Fibroblast of lung (primary cell): ENCODE measurements around the gene GID8. TPM values are rescaled to one million over a fixed set of nuclear protein-coding genes. Genes with fewer than 3 reads are reported as not detected.

Experiments used
- DNase-seq, 2 donors: peaks; one replicate each; pipeline versions ENCODE4 v3.0.0 to v3.0.0-alpha.2; 2010; ENCODE audit warnings: low read depth in 2 of 2
- H2AFZ ChIP-seq: 2 replicates; pipeline ENCODE4 v1.5.1; 2012; ENCODE audit warnings: low read length, control low read depth, inconsistent platforms
- H3K27ac ChIP-seq: 2 replicates; pipeline ENCODE4 v1.5.1; 2011; ENCODE audit warnings: low read length, control low read depth; ENCODE audit not compliant: insufficient read depth
- H3K27me3 ChIP-seq: 2 replicates; pipeline ENCODE4 v1.5.1; 2011; ENCODE audit warnings: mild to moderate bottlenecking, low read length; ENCODE audit not compliant: control insufficient read depth, insufficient read depth
- H3K36me3 ChIP-seq: 2 replicates; pipeline ENCODE4 v1.5.1; 2011; ENCODE audit warnings: low read length; ENCODE audit not compliant: control insufficient read depth, insufficient read depth
- H3K4me1 ChIP-seq: 2 replicates; pipeline ENCODE4 v1.5.1; 2011; ENCODE audit warnings: low read length; ENCODE audit not compliant: control insufficient read depth, insufficient read depth; ENCODE audit errors: extremely low read depth
- H3K4me2 ChIP-seq: 2 replicates; pipeline ENCODE4 v1.5.1; 2011; ENCODE audit warnings: low read length, control low read depth; ENCODE audit not compliant: insufficient read depth; ENCODE audit errors: extremely low read depth
- H3K4me3 ChIP-seq, 4 experiments: fragments of 200-600 bp in 1 of 4; sonication (generic) in 1 of 4; replicated peaks in 1 of 4; 2 replicates each; pipeline ENCODE4 v1.5.1; 2011 to 2016; ENCODE audit warnings: low read length in 4 of 4, low read depth in 3 of 4, mild to moderate bottlenecking in 3 of 4, control low read depth in 2 of 4, inconsistent platforms in 1 of 4, mixed read lengths in 1 of 4; ENCODE audit not compliant: insufficient read depth in 1 of 4; ENCODE audit errors: control extremely low read depth in 1 of 4
- H3K79me2 ChIP-seq: 2 replicates; pipeline ENCODE4 v1.5.1; 2012; ENCODE audit warnings: mild to moderate bottlenecking, low read length, inconsistent platforms; ENCODE audit not compliant: control insufficient read depth, insufficient read depth
- H3K9ac ChIP-seq: 2 replicates; pipeline ENCODE4 v1.5.1; 2011; ENCODE audit warnings: mild to moderate bottlenecking, low read length, control low read depth; ENCODE audit not compliant: insufficient read depth
- H3K9me3 ChIP-seq: 2 replicates; pipeline ENCODE4 v1.5.1; 2012; ENCODE audit warnings: low read depth, low read length; ENCODE audit not compliant: control insufficient read depth, insufficient read depth
- H4K20me1 ChIP-seq: 2 replicates; pipeline ENCODE4 v1.5.1; 2011; ENCODE audit warnings: low read length; ENCODE audit not compliant: control insufficient read depth, insufficient read depth; ENCODE audit errors: extremely low read depth
- CTCF ChIP-seq, 2 donors: IDR thresholded peaks in 1 of 2; conservative IDR thresholded peaks in 1 of 2; 1 replicate in 1 of 2; 2 replicates in 1 of 2; pipeline ENCODE4 v1.5.1; 2011 to 2012; ENCODE audit warnings: low read length in 2 of 2, control low read depth in 1 of 2, inconsistent platforms in 1 of 2, low read depth in 1 of 2, mild to moderate bottlenecking in 1 of 2
- EZH2 ChIP-seq: IDR thresholded peaks from 2 replicates; pipeline ENCODE4 v1.5.1; 2012; ENCODE audit warnings: low read length, control low read depth, mild to moderate bottlenecking; ENCODE audit errors: missing control alignments
- polyA plus RNA-seq, 2 donors: library from polyadenylated mRNA; depleted of rRNA in 1 of 2; stranded (reverse) in 1 of 2; unstranded in 1 of 2; fragments of >200 nt; gene quantifications; 2 replicates each; pipeline ENCODE4 v1.2.1, GENCODE V29; 2011 to 2012; ENCODE audit warnings: missing spikeins in 1 of 2
- total RNA-seq: library from RNA; depleted of rRNA; stranded (reverse); fragments of >200 nt; gene quantifications from 2 replicates; pipeline ENCODE4 v1.2.1, GENCODE V29; 2014

Gene GID8
- total and polyA plus RNA-seq, 2 donors (not counting 1 experiment from before 2014, with no cell fraction given): 23.0 to 33.9 TPM

- no peak overlapping the region for H3K4me3 ChIP-seq
- H3K4me1 ChIP-seq: peaks cover 14% of the 10 kb centered on the region
- no peak for DNase-seq
- H4K20me1 ChIP-seq: peaks cover 9% of the 10 kb centered on the region
- no peak overlapping the region for H3K4me2 ChIP-seq
- H3K9ac ChIP-seq: no peak overlapping the region
- TF ChIP-seq CTCF (conservative IDR thresholded peaks at IDR 0.05 in 1 of 2, IDR thresholded peaks at IDR 0.05 in 1 of 2; ENCODE audit: low read depth in 1 of 2, low read length in 2 of 2) (no peak), EZH2 (no peak)
- peaks cover 100% of the 10 kb centered on the region for H3K79me2 ChIP-seq
- no peak overlapping the region for H3K27ac ChIP-seq
- no peaks in the 10 kb centered on the region for H3K9me3 ChIP-seq
- H2AFZ ChIP-seq: no peak overlapping the region
- no peaks in the 10 kb centered on the region for H3K36me3 ChIP-seq
- H3K27me3 ChIP-seq: no peaks in the 10 kb centered on the region
Measured at GRCh38 chr20:62918147-62918546, 19.8 kb upstream of the GID8 start.

- peaks cover 9% of the 10 kb centered on the region for H4K20me1 ChIP-seq
- H3K27me3 ChIP-seq: no peaks in the 10 kb centered on the region
- peaks cover 14% of the 10 kb centered on the region for H3K4me1 ChIP-seq
- no peak overlapping the region for H2AFZ ChIP-seq
- no peak overlapping the region for H3K9ac ChIP-seq
- no peak overlapping the region for H3K4me3 ChIP-seq
- H3K4me2 ChIP-seq: no peak overlapping the region
- DNase-seq: no peak
- H3K79me2 ChIP-seq: peaks cover 100% of the 10 kb centered on the region
- H3K27ac ChIP-seq: no peak overlapping the region
- TF ChIP-seq EZH2 (no peak), CTCF (conservative IDR thresholded peaks at IDR 0.05 in 1 of 2, IDR thresholded peaks at IDR 0.05 in 1 of 2; ENCODE audit: low read depth in 1 of 2, low read length in 2 of 2) (no peak)
- no peaks in the 10 kb centered on the region for H3K9me3 ChIP-seq
- H3K36me3 ChIP-seq: no peaks in the 10 kb centered on the region
Measured at GRCh38 chr20:62918831-62919230, 19.1 kb upstream of the GID8 start.

- H3K9me3 ChIP-seq: no peaks in the 10 kb centered on the region
- H3K79me2 ChIP-seq: peaks cover 100% of the 10 kb centered on the region
- H3K27ac ChIP-seq: no peak overlapping the region
- no peak for DNase-seq
- no peak for TF ChIP-seq EZH2
- no peak overlapping the region for H2AFZ ChIP-seq
- H3K9ac ChIP-seq: no peak overlapping the region
- no peak overlapping the region for H3K4me2 ChIP-seq
- no peak overlapping the region for H3K4me3 ChIP-seq
- no peaks in the 10 kb centered on the region for H3K27me3 ChIP-seq
- peaks cover 10% of the 10 kb centered on the region for H4K20me1 ChIP-seq
- peaks cover 18% of the 10 kb centered on the region for H3K4me1 ChIP-seq
- no peaks in the 10 kb centered on the region for H3K36me3 ChIP-seq
Measured at GRCh38 chr20:62920039-62920645, 17.8 kb upstream of the GID8 start.
